ENCODE data around the gene TRMO.

- TF ChIP-seq TAF1 (IDR thresholded peaks at IDR 0.05; ENCODE audit: borderline replicate concordance, insufficient read depth, low read length) = no peak
- TF ChIP-seq POLR2AphosphoS5 (IDR thresholded peaks at IDR 0.05; ENCODE audit: low read depth, low read length) = no peak
- no peak for TF ChIP-seq REST (IDR thresholded peaks at IDR 0.05; ENCODE audit: insufficient read depth in 1 of 2, low read depth in 2 of 2, low read length in 2 of 2)
- TF ChIP-seq SIN3A (IDR thresholded peaks at IDR 0.05; ENCODE audit: borderline replicate concordance, insufficient read depth, low read length) = no peak
- TF ChIP-seq FOXP2 (optimal IDR thresholded peaks at IDR 0.05; ENCODE audit: borderline replicate concordance, extremely low read depth, extremely low read length, insufficient read depth) = no peak
Measured at GRCh38 chr9:97970165-97970564, 47.9 kb upstream of the TRMO start.
